HepG2 (cell line): ENCODE measurements around the gene DDX23. TPM values are rescaled to one million over a fixed set of nuclear protein-coding genes. Genes with fewer than 3 reads are reported as not detected.

Experiments
- ARHGAP35 ChIP-seq: sonication (generic); formaldehyde crosslinking; IDR thresholded peaks from 2 replicates; pipeline ENCODE4 v1.9.0; 2022; ENCODE audit warnings: mild to moderate bottlenecking, inconsistent platforms, moderate library complexity, missing genetic modification reagents, borderline replicate concordance
- CAMTA2 ChIP-seq: sonication (generic); formaldehyde crosslinking; IDR thresholded peaks from 2 replicates; pipeline ENCODE4 v1.4.0; 2020; ENCODE audit warnings: mild to moderate bottlenecking, missing genetic modification reagents, borderline replicate concordance
- EED ChIP-seq: sonication (generic); formaldehyde crosslinking; IDR thresholded peaks from 2 replicates; pipeline ENCODE4 v1.5.0; 2020; ENCODE audit warnings: mild to moderate bottlenecking, missing genetic modification reagents
- HMG20A ChIP-seq: IDR thresholded peaks from 2 replicates; pipeline ENCODE4 v1.6.1; 2016; ENCODE audit warnings: borderline replicate concordance
- HMG20B ChIP-seq: conservative IDR thresholded peaks from 2 replicates; pipeline ENCODE4 v1.6.1; 2016; ENCODE audit warnings: missing genetic modification reagents, missing compliant biosample characterization
- JDP2 ChIP-seq: sonication (generic); formaldehyde crosslinking; IDR thresholded peaks from 2 replicates; pipeline ENCODE4 v1.8.1; 2022; ENCODE audit warnings: missing genetic modification reagents, borderline replicate concordance
- MYNN ChIP-seq: sonication (generic); formaldehyde crosslinking; IDR thresholded peaks from 2 replicates; pipeline ENCODE4 v1.4.0; 2020; ENCODE audit warnings: mild to moderate bottlenecking, low read depth, missing genetic modification reagents
- RCOR2 ChIP-seq: IDR thresholded peaks from 2 replicates; pipeline ENCODE4 v1.6.1; 2016; ENCODE audit warnings: missing biosample characterization, missing genetic modification reagents
- SMYD3 ChIP-seq: sonication (generic); formaldehyde crosslinking; IDR thresholded peaks from 2 replicates; pipeline ENCODE4 v1.8.1; 2023; ENCODE audit warnings: mild to moderate bottlenecking, missing genetic modification reagents
- SYNCRIP ChIP-seq: fragments of 200-400 bp; formaldehyde crosslinking; IDR thresholded peaks from 2 replicates; pipeline ENCODE4 v1.6.1; 2018; ENCODE audit warnings: mild to moderate bottlenecking, low read depth, low read length; ENCODE audit not compliant: insufficient read depth
- ZBTB7B ChIP-seq: sonication (generic); formaldehyde crosslinking; IDR thresholded peaks from 2 replicates; pipeline ENCODE4 v1.4.0; 2020; ENCODE audit warnings: missing genetic modification reagents
- ZNF607 ChIP-seq: sonication (generic); formaldehyde crosslinking; IDR thresholded peaks from 2 replicates; pipeline ENCODE4 v1.5.1; 2020; ENCODE audit warnings: missing genetic modification reagents, mild to moderate bottlenecking, borderline replicate concordance
- ZNF644 ChIP-seq: IDR thresholded peaks from 2 replicates; pipeline ENCODE4 v1.6.1; 2016; ENCODE audit warnings: low read depth
- ZNF747 ChIP-seq: sonication (generic); formaldehyde crosslinking; IDR thresholded peaks from 2 replicates; pipeline ENCODE4 v1.8.1; 2023; ENCODE audit warnings: missing genetic modification reagents, mild to moderate bottlenecking, borderline replicate concordance
- ZNF781 ChIP-seq: sonication (generic); formaldehyde crosslinking; IDR thresholded peaks from 2 replicates; pipeline ENCODE4 v1.5.1; 2020; ENCODE audit warnings: borderline replicate concordance, mild to moderate bottlenecking, missing genetic modification reagents; ENCODE audit errors: not compliant biosample characterization
- polyA plus RNA-seq, 8 experiments: library from polyadenylated mRNA; depleted of rRNA in 3 of 8; stranded (reverse) in 7 of 8; unstranded in 1 of 8; fragments of >200 nt; fragmentation: Illumina TruSeq in 4 of 8; extraction: Trizol in 4 of 8; gene quantifications; 2 replicates each; pipeline versions ENCODE4 v1.2.1 to v1.2.3, GENCODE V29; 2011 to 2016; ENCODE audit warnings: low read depth in 4 of 8, missing spikeins in 1 of 8, mixed read lengths in 1 of 8; ENCODE audit not compliant: insufficient read depth in 1 of 8
- total RNA-seq, 5 experiments: library from RNA; depleted of rRNA; stranded (reverse); fragments of >200 nt; fragmentation: Illumina TruSeq; extraction: Trizol; gene quantifications; 2 replicates each; pipeline ENCODE4 v1.2.3, GENCODE V29; 2016; ENCODE audit warnings: low read depth in 1 of 5
- TF ChIP-seq, protein P1 (sequence below): sonication (generic); formaldehyde crosslinking; IDR thresholded peaks from 2 replicates; pipeline ENCODE4 v1.4.0; 2020; ENCODE audit warnings: mild to moderate bottlenecking, missing genetic modification reagents
- TF ChIP-seq, protein P2 (sequence below): IDR thresholded peaks from 2 replicates; pipeline ENCODE4 v1.6.1; 2016; ENCODE audit warnings: low read depth
- TF ChIP-seq, protein P3 (sequence below): sonication (generic); formaldehyde crosslinking; IDR thresholded peaks from 2 replicates; pipeline ENCODE4 v1.4.0; 2020; ENCODE audit warnings: missing genetic modification reagents
- TF ChIP-seq, protein P4 (sequence below): sonication (generic); formaldehyde crosslinking; IDR thresholded peaks from 2 replicates; pipeline ENCODE4 v1.4.0; 2020; ENCODE audit warnings: missing genetic modification reagents

Gene DDX23
- total and polyA plus RNA-seq, 2 of the 13 experiments (the other 11 are each of a cell fraction or from before 2014, with no cell fraction given) = 35.7 to 90.0 TPM

DNA sequence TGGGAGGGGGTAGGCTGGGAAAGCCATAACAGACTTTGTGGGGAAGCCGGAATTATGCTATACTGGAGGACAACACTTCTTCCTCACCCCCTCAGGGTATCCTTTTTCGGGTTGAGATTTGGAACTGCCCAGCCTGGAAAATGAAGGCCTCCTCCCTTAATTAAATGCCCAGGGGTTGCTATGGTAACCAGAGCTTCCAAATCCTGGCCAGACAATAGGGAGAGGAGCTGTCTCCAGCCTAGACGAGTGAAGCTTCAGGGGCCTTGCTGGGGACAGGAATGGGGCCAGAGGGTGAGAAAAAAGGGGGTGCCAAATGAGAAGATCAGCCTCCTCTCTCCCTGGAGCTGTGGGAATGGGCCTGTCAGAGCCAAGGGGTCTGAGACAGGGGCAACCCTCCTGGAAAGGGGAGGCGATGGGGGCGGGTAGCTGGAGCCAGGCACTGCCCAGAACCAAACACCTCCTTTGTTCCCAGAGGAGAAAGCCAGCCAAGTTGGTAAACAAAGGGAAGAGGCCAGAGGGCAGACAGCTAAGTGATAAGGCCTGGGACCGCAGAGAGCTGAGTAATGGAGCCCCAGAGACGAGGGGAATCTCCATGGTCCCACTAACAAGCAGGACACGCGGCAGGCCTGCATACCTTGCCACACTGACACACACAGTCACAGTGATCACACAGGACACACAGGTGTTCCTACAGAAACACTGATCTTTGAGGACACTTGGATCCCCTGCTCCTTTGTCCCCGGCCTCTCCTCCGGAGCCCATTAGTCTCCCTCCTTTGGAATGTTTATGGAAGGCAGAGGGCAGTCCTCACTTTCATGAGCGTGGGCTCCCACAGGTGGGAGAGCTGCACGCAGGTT, 31.6 kb upstream of the DDX23 start (continued):
- TF ChIP-seq, protein P1, sequence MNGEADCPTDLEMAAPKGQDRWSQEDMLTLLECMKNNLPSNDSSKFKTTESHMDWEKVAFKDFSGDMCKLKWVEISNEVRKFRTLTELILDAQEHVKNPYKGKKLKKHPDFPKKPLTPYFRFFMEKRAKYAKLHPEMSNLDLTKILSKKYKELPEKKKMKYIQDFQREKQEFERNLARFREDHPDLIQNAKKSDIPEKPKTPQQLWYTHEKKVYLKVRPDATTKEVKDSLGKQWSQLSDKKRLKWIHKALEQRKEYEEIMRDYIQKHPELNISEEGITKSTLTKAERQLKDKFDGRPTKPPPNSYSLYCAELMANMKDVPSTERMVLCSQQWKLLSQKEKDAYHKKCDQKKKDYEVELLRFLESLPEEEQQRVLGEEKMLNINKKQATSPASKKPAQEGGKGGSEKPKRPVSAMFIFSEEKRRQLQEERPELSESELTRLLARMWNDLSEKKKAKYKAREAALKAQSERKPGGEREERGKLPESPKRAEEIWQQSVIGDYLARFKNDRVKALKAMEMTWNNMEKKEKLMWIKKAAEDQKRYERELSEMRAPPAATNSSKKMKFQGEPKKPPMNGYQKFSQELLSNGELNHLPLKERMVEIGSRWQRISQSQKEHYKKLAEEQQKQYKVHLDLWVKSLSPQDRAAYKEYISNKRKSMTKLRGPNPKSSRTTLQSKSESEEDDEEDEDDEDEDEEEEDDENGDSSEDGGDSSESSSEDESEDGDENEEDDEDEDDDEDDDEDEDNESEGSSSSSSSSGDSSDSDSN (CRISPR knock-in tag) = no peak
- TF ChIP-seq RCOR2 (CRISPR knock-in tag) = no peak
- TF ChIP-seq SMYD3 (CRISPR knock-in tag) = no peak
- TF ChIP-seq ZNF644 (CRISPR knock-in tag) = no peak
- TF ChIP-seq ARHGAP35 = no peak
- TF ChIP-seq EED (CRISPR knock-in tag) = no peak
- no peak for TF ChIP-seq ZNF747 (CRISPR knock-in tag)
- TF ChIP-seq ZNF607 (CRISPR knock-in tag) = no peak
- TF ChIP-seq JDP2 (CRISPR knock-in tag) = no peak
- TF ChIP-seq HMG20A = peak; percentile 30; the same call in 1 of the 2 replicates
- peak; percentile 72; the same call in 1 of the 2 replicates for TF ChIP-seq HMG20B (CRISPR knock-in tag)
- TF ChIP-seq, protein P2, sequence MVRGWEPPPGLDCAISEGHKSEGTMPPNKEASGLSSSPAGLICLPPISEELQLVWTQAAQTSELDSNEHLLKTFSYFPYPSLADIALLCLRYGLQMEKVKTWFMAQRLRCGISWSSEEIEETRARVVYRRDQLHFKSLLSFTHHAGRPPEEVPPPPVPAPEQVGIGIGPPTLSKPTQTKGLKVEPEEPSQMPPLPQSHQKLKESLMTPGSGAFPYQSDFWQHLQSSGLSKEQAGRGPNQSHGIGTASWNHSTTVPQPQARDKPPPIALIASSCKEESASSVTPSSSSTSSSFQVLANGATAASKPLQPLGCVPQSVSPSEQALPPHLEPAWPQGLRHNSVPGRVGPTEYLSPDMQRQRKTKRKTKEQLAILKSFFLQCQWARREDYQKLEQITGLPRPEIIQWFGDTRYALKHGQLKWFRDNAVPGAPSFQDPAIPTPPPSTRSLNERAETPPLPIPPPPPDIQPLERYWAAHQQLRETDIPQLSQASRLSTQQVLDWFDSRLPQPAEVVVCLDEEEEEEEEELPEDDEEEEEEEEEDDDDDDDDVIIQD (CRISPR knock-in tag) = no peak
- TF ChIP-seq SYNCRIP = no peak
- no peak for TF ChIP-seq ZNF781 (CRISPR knock-in tag)
- TF ChIP-seq, protein P3, sequence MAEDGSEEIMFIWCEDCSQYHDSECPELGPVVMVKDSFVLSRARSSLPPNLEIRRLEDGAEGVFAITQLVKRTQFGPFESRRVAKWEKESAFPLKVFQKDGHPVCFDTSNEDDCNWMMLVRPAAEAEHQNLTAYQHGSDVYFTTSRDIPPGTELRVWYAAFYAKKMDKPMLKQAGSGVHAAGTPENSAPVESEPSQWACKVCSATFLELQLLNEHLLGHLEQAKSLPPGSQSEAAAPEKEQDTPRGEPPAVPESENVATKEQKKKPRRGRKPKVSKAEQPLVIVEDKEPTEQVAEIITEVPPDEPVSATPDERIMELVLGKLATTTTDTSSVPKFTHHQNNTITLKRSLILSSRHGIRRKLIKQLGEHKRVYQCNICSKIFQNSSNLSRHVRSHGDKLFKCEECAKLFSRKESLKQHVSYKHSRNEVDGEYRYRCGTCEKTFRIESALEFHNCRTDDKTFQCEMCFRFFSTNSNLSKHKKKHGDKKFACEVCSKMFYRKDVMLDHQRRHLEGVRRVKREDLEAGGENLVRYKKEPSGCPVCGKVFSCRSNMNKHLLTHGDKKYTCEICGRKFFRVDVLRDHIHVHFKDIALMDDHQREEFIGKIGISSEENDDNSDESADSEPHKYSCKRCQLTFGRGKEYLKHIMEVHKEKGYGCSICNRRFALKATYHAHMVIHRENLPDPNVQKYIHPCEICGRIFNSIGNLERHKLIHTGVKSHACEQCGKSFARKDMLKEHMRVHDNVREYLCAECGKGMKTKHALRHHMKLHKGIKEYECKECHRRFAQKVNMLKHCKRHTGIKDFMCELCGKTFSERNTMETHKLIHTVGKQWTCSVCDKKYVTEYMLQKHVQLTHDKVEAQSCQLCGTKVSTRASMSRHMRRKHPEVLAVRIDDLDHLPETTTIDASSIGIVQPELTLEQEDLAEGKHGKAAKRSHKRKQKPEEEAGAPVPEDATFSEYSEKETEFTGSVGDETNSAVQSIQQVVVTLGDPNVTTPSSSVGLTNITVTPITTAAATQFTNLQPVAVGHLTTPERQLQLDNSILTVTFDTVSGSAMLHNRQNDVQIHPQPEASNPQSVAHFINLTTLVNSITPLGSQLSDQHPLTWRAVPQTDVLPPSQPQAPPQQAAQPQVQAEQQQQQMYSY (CRISPR knock-in tag) = no peak
- TF ChIP-seq MYNN (CRISPR knock-in tag) = no peak
- TF ChIP-seq, protein P4, sequence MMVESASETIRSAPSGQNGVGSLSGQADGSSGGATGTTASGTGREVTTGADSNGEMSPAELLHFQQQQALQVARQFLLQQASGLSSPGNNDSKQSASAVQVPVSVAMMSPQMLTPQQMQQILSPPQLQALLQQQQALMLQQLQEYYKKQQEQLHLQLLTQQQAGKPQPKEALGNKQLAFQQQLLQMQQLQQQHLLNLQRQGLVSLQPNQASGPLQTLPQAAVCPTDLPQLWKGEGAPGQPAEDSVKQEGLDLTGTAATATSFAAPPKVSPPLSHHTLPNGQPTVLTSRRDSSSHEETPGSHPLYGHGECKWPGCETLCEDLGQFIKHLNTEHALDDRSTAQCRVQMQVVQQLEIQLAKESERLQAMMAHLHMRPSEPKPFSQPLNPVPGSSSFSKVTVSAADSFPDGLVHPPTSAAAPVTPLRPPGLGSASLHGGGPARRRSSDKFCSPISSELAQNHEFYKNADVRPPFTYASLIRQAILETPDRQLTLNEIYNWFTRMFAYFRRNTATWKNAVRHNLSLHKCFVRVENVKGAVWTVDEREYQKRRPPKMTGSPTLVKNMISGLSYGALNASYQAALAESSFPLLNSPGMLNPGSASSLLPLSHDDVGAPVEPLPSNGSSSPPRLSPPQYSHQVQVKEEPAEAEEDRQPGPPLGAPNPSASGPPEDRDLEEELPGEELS (CRISPR knock-in tag) = peak; percentile 84
- no peak for TF ChIP-seq CAMTA2
- peak; percentile 87 for TF ChIP-seq ZBTB7B
